GM19328 (cell line): Measurements from ENCODE around the gene CATSPERZ.

Experiments
- ATAC-seq: cut with Tn5 transposase; IDR thresholded peaks from one replicate; pipeline ENCODE4 v1.9.1; 2021; ENCODE audit warnings: mild to moderate bottlenecking, moderate library complexity; ENCODE audit not compliant: unreplicated experiment

Gene CATSPERZ

GRCh38 chr11:64284962-64285884 lies 14.9 kb upstream of the CATSPERZ start, which contains the start of gene GPR137:
TSS of gene GPR137 (plus strand) at chr11:64285848. CDS start at chr11:64286525, 677 bp downstream.
- ATAC-seq: peak; percentile 53

GRCh38 chr11:64285885-64286800 lies 14.0 kb upstream of the CATSPERZ start:
- ATAC-seq: no peak

GRCh38 chr11:64286801-64287159 lies 13.4 kb upstream of the CATSPERZ start:
- no peak for ATAC-seq

- ATAC-seq: no peak
Observed at GRCh38 chr11:64287676-64288352, 12.3 kb upstream of the CATSPERZ start.

- ATAC-seq: no peak
Observed at GRCh38 chr11:64288353-64288750, 11.8 kb upstream of the CATSPERZ start.

GRCh38 chr11:64289002-64289564 lies 11.1 kb upstream of the CATSPERZ start:
- ATAC-seq: no peak

- no peak for ATAC-seq
Observed at GRCh38 chr11:64290352-64291261, 9.6 kb upstream of the CATSPERZ start.

GRCh38 chr11:64291262-64291751 lies 8.9 kb upstream of the CATSPERZ start, which contains the start of gene KCNK4:
TSS of gene KCNK4 (plus strand) at chr11:64291302. CDS start at chr11:64293019, 1,717 bp downstream.
- no peak for ATAC-seq

GRCh38 chr11:64291752-64292459 lies 8.3 kb upstream of the CATSPERZ start:
- no peak for ATAC-seq

GRCh38 chr11:64292460-64293254 lies 7.5 kb upstream of the CATSPERZ start:
- ATAC-seq: no peak

GRCh38 chr11:64294774-64295173 lies 5.4 kb upstream of the CATSPERZ start:
- no peak for ATAC-seq

- ATAC-seq: no peak
Observed at GRCh38 chr11:64295760-64296159, 4.4 kb upstream of the CATSPERZ start.

- no peak for ATAC-seq
Observed at GRCh38 chr11:64296236-64296635, 3.9 kb upstream of the CATSPERZ start.

GRCh38 chr11:64296830-64297698 lies 3.1 kb upstream of the CATSPERZ start:
- ATAC-seq: no peak

GRCh38 chr11:64297699-64298358 lies 2.3 kb upstream of the CATSPERZ start:
- no peak for ATAC-seq
